GM20000 (cell line): ENCODE data around the gene SP2.

Source experiments
- DNase-seq: peaks from one replicate; pipeline ENCODE4 v3.0.0; 2012; ENCODE audit warnings: low spot score
- CTCF ChIP-seq: IDR thresholded peaks from 2 replicates; pipeline ENCODE4 v1.5.1; 2012; ENCODE audit warnings: mild to moderate bottlenecking, control low read depth; ENCODE audit errors: extremely low read depth, missing control alignments

The SP2 gene

GRCh38 chr17:47966079-47966519 lies 70.1 kb downstream of the SP2 start:
- TF ChIP-seq CTCF = no peak
- DNase-seq = no peak

- no peak for TF ChIP-seq CTCF
- no peak for DNase-seq
These were observed 71.7 kb downstream of the SP2 start for GRCh38 chr17:47967607-47968252.

DNA sequence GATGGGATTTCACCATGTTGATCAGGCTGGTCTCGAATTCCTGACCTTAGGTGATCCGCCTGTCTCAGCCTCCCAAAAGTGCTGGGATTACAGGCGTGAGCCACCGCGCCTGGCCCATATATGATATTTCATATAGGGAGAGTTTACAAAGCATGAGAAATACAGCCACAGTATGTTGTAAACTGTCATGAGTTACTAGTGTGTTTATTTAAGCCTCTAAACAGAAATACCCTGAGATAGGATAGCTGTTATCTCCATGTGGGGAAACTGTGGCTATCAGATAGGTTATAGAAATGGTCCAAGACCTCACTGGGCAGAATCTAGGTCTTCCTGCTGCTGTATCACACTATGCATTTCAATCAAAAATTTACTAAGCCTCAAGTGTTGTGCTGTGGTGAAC lies 72.8 kb downstream of the SP2 start:
- no peak for TF ChIP-seq CTCF
- no peak for DNase-seq

DNA sequence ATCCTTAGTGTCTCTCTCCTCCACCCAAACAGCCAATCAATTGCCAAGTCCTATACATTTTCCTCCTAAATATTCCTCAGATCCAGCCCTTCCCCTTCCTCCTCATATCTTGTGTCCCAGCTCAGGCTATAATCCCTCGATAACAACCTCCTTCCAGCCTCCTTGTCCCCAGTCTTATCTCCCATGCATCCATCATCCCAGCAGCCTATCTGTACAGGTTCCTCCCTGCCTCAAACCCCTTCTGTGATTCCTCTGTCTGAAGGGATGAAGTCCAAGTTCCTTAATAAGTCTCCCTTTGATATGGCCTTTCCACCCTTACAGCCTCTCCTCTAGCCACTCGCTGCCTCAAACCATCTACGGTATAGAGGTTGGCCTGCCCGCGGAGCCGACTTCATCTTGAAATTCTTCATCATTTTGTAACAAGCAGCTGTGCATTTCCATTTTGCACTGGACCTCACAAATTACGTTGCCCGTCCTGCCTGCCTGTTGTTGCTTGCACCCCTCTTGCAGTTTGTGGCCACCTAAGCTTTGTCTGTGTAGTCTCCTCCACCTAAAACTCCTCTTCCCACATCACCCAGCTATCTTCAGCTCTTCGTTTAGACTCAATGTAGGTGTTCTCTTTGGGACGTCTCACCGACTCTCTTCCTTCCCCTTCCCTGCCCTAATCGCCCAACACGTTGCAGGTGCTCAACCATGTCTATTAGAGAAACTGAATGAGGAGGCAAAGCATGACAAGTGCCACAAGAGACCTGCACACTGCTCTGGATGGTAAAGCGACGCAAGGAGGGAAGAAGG lies 74.1 kb downstream of the SP2 start:
- TF ChIP-seq CTCF = no peak
- no peak for DNase-seq

GRCh38 chr17:47970725-47971499 lies 74.9 kb downstream of the SP2 start, which contains the start of gene CDK5RAP3:
Gene CDK5RAP3 (plus strand): TSS chr17:47971113. CDS start chr17:47971147, 34 bp downstream.
- TF ChIP-seq CTCF = peak; percentile 82
- peak; percentile 95 for DNase-seq

DNA sequence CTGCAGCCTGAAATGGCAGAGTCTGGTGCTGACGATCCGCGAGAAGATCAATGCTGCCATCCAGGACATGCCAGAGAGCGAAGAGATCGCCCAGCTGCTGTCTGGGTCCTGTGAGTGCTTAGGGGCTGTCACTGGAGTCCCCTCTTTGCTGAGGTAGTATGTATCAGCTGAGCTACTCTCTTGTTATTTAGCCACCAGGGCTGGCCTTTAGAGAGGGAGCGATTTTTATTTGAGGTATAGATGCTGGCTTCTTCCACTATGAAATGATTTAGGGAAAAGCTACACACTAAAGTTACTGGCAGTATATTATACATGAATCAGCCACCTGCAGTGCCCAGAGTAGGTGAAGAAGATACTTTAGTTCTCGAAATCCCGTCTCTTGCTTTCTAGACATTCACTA lies 77.5 kb downstream of the SP2 start:
- no peak for DNase-seq
- TF ChIP-seq CTCF = no peak

DNA sequence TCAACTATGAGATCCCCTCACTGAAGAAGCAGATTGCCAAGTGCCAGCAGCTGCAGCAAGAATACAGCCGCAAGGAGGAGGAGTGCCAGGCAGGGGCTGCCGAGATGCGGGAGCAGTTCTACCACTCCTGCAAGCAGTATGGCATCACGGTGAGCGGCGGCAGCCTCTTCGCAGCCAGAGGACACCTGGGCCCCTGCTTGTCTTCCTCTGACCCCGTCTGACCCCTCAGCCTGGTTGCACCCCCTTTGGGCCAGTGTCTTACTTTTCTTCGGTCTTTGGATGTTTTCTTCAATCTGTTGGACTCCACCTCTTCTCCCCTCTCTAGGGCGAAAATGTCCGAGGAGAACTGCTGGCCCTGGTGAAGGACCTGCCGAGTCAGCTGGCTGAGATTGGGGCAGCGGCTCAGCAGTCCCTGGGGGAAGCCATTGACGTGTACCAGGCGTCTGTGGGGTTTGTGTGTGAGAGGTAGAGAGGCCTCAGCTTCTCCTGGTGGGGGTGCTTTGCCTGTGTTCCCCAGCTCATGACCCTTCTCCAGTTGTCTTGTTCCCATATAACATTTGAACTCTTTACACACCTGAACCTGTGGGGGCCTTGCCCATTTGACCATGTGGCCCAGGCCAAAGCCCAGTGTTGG lies 79.3 kb downstream of the SP2 start:
- no peak for DNase-seq

More for the DNA sequence above, 79.3 kb downstream of the SP2 start:
- no peak for TF ChIP-seq CTCF
